GM12872 (cell line): ENCODE data around the gene NFIA.

Experiments used
- CTCF ChIP-seq: IDR thresholded peaks from 3 replicates; pipeline ENCODE4 v1.5.1; 2011; ENCODE audit warnings: low read depth, mild to moderate bottlenecking, low read length, moderate library complexity; ENCODE audit not compliant: insufficient read depth

The NFIA gene

DNA sequence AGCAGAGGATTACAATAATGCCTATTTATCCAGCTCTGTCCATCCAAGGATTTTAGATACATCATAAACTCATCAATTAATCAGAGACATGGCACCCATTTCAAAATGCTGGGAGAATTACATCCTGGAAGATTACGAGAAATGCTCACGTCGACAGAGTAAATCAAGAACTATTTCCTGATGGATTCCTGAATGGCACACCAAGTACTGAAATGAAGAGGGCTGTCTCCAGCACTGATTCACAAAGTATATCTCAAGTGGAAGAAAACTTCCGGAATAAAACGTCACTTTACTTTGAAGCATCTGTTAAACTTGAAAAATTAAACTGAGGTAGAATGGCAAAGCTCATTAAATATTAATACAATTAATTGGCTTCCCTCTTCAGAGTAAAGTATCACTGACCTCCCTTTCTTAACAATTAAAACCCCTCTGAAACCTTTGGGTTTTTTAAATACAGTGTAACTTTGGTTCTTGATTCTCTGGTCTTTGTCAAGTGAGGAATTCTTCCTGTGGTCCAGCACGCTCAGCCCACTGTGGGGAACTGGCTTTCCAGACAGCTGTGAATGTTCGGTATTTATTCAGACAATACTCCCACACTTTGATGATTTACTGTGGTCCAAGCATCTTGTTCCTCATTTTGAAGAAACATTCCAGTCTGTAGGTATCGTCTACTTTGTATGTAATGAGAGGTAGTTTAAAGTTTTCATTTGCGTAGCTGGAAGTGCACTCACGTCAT lies 288.0 kb downstream of the NFIA start:
- TF ChIP-seq CTCF = no peak

GRCh38 chr1:61370913-61371279 lies 288.5 kb downstream of the NFIA start:
- TF ChIP-seq CTCF = no peak

DNA sequence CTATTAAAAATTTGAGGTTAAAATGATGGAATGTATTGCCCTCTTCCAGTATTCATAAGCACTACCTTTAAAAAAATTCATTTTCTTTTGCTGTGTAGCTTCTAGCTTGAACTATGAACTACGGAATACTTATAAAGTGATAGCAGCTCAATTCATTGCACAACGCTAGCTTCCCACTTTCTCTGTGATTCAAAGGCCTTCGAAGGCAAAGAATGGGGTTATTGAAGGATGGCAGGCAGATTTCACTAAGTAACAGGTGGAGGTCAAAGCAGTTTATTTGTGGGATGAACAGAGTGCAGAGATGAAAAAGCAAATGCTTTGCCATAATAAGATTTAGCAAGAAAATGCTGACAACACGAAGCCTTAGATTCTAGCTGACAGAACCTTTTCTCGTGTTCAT lies 290.6 kb downstream of the NFIA start:
- no peak for TF ChIP-seq CTCF

GRCh38 chr1:61374156-61374555 lies 291.8 kb downstream of the NFIA start:
- TF ChIP-seq CTCF = no peak

DNA sequence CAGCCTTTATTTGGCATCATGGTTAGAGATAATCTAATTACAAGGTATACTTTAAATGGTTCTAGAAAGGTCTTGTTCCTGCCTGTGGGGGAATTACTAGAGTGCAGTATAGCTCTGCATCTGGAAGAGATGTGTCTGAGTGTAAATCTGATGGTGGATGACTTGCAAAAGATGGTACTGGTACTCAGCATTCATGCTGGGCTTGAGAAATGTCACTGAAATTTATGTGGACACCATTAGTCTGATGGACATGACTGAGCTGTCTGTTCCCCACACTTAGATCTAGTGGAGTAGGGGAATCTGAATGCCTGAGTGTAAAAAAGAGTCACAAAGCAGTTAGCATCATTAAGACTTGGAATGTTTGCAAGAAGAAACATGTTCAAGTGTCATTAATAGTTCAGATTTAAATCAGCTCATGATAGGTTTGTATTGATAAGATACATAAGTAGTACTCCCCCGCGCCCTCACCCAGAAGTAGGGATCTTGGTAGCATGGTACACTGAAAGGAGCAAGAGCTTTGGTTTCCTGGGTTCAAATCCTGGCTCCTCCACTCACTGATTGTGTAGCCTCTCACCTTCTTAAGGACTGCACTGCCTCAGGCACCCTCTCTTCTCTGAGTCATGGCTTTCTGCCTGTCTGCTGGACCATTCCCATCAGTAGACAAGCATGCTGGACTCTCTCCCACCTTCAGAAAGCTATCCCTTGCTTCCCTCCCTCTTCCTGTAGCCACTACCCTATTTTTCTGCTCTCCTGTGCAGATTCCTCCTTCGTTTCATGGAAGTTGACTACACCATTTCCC lies 292.9 kb downstream of the NFIA start:
- no peak for TF ChIP-seq CTCF

- TF ChIP-seq CTCF = no peak
Measured at GRCh38 chr1:61376151-61376550, 293.8 kb downstream of the NFIA start.

- no peak for TF ChIP-seq CTCF
Measured at GRCh38 chr1:61377242-61377958, 295.0 kb downstream of the NFIA start.
